Activated CD8-positive, alpha-beta memory T cell treated with anti-CD3 and anti-CD28 coated beads for 24 hours (primary cell): ENCODE results near the gene TM7SF2.
"Not testable (repeated sequence)": the region's sequence is repeated elsewhere in the genome, so short reads cannot be mapped to it uniquely, and the experiment has no call there.

Experiments
- DNase-seq: peaks from one replicate; pipeline ENCODE4 v3.0.0-alpha.2; 2020

Gene TM7SF2

GRCh38 chr11:65115361-65116082, 3.9 kb downstream of the TM7SF2 start:
- DNase-seq, result no peak

- DNase-seq, result peak; percentile 84
Observed at GRCh38 chr11:65116370-65117205, 4.9 kb downstream of the TM7SF2 start.

GRCh38 chr11:65117206-65118096, 5.8 kb downstream of the TM7SF2 start, which contains the start of gene ZNHIT2:
ZNHIT2 (minus strand) TSS chr11:65117701; CDS start chr11:65117653, 48 bp downstream.
- DNase-seq, result peak; percentile 100

GRCh38 chr11:65118097-65118837, 6.6 kb downstream of the TM7SF2 start:
- no peak for DNase-seq

- DNase-seq, result not testable (repeated sequence)
Observed at GRCh38 chr11:65118891-65119669, 7.4 kb downstream of the TM7SF2 start.

GRCh38 chr11:65119670-65119995, 8.0 kb downstream of the TM7SF2 start:
- no peak for DNase-seq

- peak; percentile 52 for DNase-seq
Observed at GRCh38 chr11:65120831-65121230, 9.2 kb downstream of the TM7SF2 start.

GRCh38 chr11:65121447-65121864, 9.8 kb downstream of the TM7SF2 start:
- DNase-seq, result peak; percentile 75

GRCh38 chr11:65121865-65122696, 10.4 kb downstream of the TM7SF2 start, which contains the start of the genes FAU and MRPL49:
FAU (minus strand) TSS chr11:65122134; CDS start chr11:65121813, 321 bp downstream.
MRPL49 (plus strand) TSS chr11:65122321; CDS start chr11:65122347, 26 bp downstream.
- DNase-seq, result peak; percentile 98

GRCh38 chr11:65124480-65125196, 13.0 kb downstream of the TM7SF2 start:
- peak; percentile 38 for DNase-seq

- DNase-seq, result peak; percentile 38
Observed at GRCh38 chr11:65125197-65126056, 13.8 kb downstream of the TM7SF2 start.

GRCh38 chr11:65126624-65127274, 15.1 kb downstream of the TM7SF2 start:
- DNase-seq, result no peak

- no peak for DNase-seq
Observed at GRCh38 chr11:65127473-65128181, 16.0 kb downstream of the TM7SF2 start.

GRCh38 chr11:65128182-65129145, 16.8 kb downstream of the TM7SF2 start:
- no peak for DNase-seq

GRCh38 chr11:65129649-65130441, 18.2 kb downstream of the TM7SF2 start:
- no peak for DNase-seq
